ENCODE results near the gene SENP1. TPM values are rescaled to one million over a fixed set of nuclear protein-coding genes. Genes with fewer than 3 reads are reported as not detected.
A peak's percentile ranks its signal among the peaks of the same experiment; 100 is the strongest.

Gene SENP1
- total and polyA plus RNA-seq, 4 donors, result 3.5 to 30.8 (median 12.9) TPM

- Histone ChIP-seq H3K36me3 (ENCODE audit: control insufficient read depth in 4 of 4, insufficient read depth in 4 of 4, low read length in 4 of 4) (no peaks in the 10 kb centered on the region), H3K4me3 (no peak overlapping the region), H3K27me3 (ENCODE audit: control insufficient read depth in 3 of 3, insufficient read depth in 3 of 3, low read length in 2 of 3) (no peaks in the 10 kb centered on the region), H3K27ac (ENCODE audit: low read depth in 1 of 2, low read length in 1 of 2) (no peak overlapping the region), H3K9ac (ENCODE audit: insufficient read depth in 1 of 2, low read length in 2 of 2) (no peak overlapping the region), H3K4me1 (ENCODE audit: control insufficient read depth in 5 of 5, insufficient read depth in 5 of 5, low read length in 5 of 5) (peaks cover 0 to 28% (median 11%) of the 10 kb centered on the region in 5 donors), H3K9me3 (ENCODE audit: control insufficient read depth in 4 of 4, insufficient read depth in 3 of 4, low read length in 3 of 4) (no peaks in the 10 kb centered on the region)
- no peak for ATAC-seq (ENCODE audit: insufficient read depth, low FRiP score)
- WGBS, 2 donors, result 40 to 51% methylated on average over 5 of the region's 5 CpGs
- peak in 1 of 3 donors; percentile 22 for DNase-seq
- TF ChIP-seq CTCF (IDR thresholded peaks at IDR 0.05; ENCODE audit: control extremely low read depth, extremely low read depth), result no peak
Observed at GRCh38 chr12:48038085-48038484, 67.8 kb downstream of the SENP1 start.

GRCh38 chr12:48037267-48037915 is 68.5 kb downstream of the SENP1 start:
- Histone ChIP-seq H3K9ac (ENCODE audit: insufficient read depth in 1 of 2, low read length in 2 of 2) (no peak overlapping the region), H3K27ac (ENCODE audit: low read depth in 1 of 2, low read length in 1 of 2) (no peak overlapping the region), H3K9me3 (ENCODE audit: control insufficient read depth in 4 of 4, insufficient read depth in 3 of 4, low read length in 3 of 4) (no peaks in the 10 kb centered on the region), H3K36me3 (ENCODE audit: control insufficient read depth in 4 of 4, insufficient read depth in 4 of 4, low read length in 4 of 4) (no peaks in the 10 kb centered on the region), H3K4me1 (ENCODE audit: control insufficient read depth in 5 of 5, insufficient read depth in 5 of 5, low read length in 5 of 5) (peaks cover 0 to 28% (median 11%) of the 10 kb centered on the region in 5 donors), H3K27me3 (ENCODE audit: control insufficient read depth in 3 of 3, insufficient read depth in 3 of 3, low read length in 2 of 3) (no peaks in the 10 kb centered on the region), H3K4me3 (no peak overlapping the region)
- TF ChIP-seq CTCF (IDR thresholded peaks at IDR 0.05; ENCODE audit: control extremely low read depth, extremely low read depth), result no peak
- 46 to 63% methylated on average over 9 of the region's 9 CpGs for WGBS, 2 donors
- no peak for ATAC-seq (ENCODE audit: insufficient read depth, low FRiP score)
- DNase-seq, result peak; percentile 87 to 90 (median 87)

- H3K27me3 ChIP-seq (ENCODE audit: control insufficient read depth in 3 of 3, insufficient read depth in 3 of 3, low read length in 2 of 3), result no peaks in the 10 kb centered on the region
- DNase-seq, result no peak
- H3K4me3 ChIP-seq, result no peak overlapping the region
- WGBS, 2 donors, result 97 to 100% methylated on average over 4 of the region's 4 CpGs
- no peaks in the 10 kb centered on the region for H3K9me3 ChIP-seq (ENCODE audit: control insufficient read depth in 4 of 4, insufficient read depth in 3 of 4, low read length in 3 of 4)
- no peaks in the 10 kb centered on the region for H3K36me3 ChIP-seq (ENCODE audit: control insufficient read depth in 4 of 4, insufficient read depth in 4 of 4, low read length in 4 of 4)
- no peak for ATAC-seq (ENCODE audit: insufficient read depth, low FRiP score)
- TF ChIP-seq CTCF (IDR thresholded peaks at IDR 0.05; ENCODE audit: control extremely low read depth, extremely low read depth), result no peak
- no peak overlapping the region for H3K9ac ChIP-seq (ENCODE audit: insufficient read depth in 1 of 2, low read length in 2 of 2)
- peaks cover 0 to 28% (median 11%) of the 10 kb centered on the region in 5 donors for H3K4me1 ChIP-seq (ENCODE audit: control insufficient read depth in 5 of 5, insufficient read depth in 5 of 5, low read length in 5 of 5)
- H3K27ac ChIP-seq (ENCODE audit: low read depth in 1 of 2, low read length in 1 of 2), result no peak overlapping the region
Observed at GRCh38 chr12:48036818-48037217, 69.1 kb downstream of the SENP1 start.
